GM18508 (cell line): ENCODE measurements around the gene DCX.

Experiments used
- ATAC-seq: cut with Tn5 transposase; IDR thresholded peaks from one replicate; pipeline ENCODE4 v1.9.1; 2021; ENCODE audit warnings: moderate number of reproducible peaks; ENCODE audit not compliant: insufficient read depth, unreplicated experiment

Gene DCX

DNA sequence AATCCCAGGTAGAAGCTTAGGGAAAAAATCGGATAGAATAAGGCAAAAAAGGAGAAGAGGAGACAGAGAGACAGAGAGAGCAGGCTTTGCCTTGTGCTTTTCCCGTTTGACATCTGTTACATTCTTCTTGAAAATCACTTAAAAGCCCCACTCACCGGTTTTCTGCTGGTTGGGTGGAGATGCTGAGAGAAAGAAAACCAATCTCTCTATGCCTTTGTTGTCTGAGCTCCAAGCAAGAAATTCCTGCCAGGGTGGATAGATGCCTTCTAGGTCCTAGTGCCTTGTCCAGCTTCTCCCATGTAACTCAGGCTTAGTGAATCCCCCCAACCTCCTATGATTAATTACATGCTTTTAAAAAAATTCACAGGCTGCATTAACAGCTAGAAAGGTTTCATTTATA, at the start of gene DCX:
DCX (minus strand) TSS at position 210 of the 400 bp plus-strand sequence. CDS start 1,794 bp downstream, outside the sequence.
- no peak for ATAC-seq

- ATAC-seq: no peak
These were observed 48.6 kb upstream of the DCX start for GRCh38 chrX:111460607-111461006.

- ATAC-seq: no peak
These were observed 35.3 kb upstream of the DCX start for GRCh38 chrX:111447298-111447697.

DNA sequence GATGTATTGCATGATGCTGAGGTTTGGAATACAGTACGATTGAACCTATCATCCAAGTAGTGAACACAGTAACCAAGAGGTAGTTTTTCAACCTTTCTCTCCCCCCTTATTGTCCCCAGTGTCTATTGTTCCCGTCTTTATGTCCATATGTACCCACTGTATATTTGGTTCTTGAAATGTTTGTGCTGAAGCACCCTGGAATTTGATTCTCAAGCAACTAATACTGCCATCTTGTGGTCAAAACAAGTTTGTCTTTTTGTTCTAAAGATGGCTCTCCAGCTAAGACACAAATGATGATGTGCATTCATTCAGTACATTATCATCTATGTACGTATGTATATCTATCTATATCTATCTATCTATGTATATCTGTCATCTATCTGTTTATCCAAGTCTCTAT, 33.5 kb upstream of the DCX start:
- ATAC-seq: peak; percentile 44

DNA sequence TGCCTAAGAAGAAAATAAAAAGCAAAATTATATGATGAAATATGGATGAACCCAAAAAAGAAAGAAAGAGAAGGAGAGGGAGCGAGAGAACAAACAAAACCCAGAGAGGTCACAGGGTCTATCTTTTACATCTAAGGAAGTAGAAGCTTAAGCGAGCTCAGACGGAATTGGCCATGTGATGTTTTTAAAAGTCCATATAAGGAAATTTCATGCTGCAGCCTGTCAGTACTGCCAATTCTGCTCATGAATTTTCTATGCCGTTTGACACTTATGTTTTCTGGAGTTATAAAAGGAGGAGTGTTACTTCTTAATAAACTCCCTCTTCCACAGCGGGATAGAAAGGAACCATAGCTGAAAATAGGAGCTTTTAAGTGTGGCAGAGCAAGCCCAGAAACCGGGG, 32.9 kb upstream of the DCX start:
- ATAC-seq: no peak

DNA sequence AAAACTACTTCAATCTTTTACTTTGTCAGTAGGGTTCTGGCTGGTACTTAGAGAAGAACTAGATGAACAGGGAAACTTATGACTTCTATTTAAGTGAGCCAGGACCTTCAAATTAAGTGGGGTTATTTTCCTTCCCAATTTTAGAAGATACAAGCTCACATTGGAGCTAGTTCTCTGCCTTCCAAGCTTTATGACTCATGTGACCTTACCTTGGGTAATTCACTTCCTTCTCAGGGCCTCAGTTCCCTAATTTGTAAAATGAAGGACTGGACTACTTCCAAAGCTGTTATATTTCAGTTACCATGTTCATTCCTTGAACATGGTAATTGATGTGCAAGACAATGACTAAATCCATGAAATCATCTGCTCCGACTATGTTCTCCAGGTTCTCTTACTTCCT, 32.0 kb upstream of the DCX start:
- no peak for ATAC-seq

GRCh38 chrX:111442791-111443190, 30.8 kb upstream of the DCX start:
- no peak for ATAC-seq

DNA sequence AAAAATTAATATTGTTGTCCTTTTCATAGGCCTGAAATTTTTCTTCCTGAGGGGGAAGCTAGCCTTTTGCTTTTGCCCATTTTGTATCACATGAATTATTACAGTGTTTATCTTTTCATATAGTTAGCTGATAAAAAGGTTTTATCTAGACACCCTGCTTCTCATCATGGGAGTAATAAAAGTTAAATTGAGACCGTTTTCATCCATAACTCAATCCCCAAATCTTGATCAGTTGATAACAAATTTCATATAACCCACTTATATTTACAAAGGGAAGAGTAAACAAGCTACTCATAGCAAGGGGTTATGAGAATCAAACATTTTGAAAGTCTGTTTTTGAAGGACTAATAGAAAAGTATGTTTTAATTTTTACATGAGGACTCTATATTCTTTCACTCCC, 23.5 kb upstream of the DCX start:
- no peak for ATAC-seq

- no peak for ATAC-seq
These were observed 19.0 kb upstream of the DCX start for GRCh38 chrX:111431001-111431400.

DNA sequence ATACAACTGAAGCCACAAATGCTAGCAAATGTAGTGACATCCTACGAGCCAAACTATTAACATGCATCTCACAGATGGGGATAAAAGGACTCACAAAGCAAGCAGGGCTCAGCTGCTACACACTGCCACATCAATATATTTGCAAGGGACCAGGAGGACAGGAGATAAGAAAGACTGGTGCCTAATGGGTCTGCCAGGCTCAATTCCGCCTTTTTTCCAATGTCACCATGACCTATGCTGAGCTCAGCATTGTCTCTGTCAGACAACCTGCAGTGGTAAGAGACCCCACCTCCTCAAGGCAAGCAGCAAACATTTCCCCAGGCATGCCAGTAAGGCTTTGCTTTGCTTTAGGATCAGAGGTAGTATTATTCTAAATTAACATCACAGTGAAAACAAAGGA, 435 bp downstream of the DCX start:
- ATAC-seq: no peak

DNA sequence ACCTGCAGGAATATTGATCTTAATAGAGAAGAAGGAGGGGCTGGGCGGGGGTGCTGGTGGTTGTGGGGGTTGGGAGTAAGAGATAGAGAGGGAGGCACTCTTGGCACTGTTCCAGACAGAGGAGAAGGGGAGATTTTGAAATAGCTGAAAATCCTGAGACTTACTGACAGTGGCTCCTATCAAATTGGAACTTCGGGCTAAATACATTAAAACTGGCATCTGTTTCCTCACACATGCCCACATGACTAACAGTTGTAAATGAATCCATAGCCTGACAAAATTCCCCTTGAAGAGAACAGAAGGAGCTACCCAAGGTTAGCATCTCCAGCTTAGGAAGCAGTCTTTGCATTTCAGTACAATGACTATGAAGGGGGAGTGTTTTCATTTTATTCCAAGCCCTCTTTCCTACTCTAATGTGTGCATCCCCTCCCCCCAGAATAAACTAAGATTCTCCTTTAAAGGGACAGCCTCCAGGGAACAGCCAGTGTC, 1.4 kb downstream of the DCX start:
- ATAC-seq: no peak

DNA sequence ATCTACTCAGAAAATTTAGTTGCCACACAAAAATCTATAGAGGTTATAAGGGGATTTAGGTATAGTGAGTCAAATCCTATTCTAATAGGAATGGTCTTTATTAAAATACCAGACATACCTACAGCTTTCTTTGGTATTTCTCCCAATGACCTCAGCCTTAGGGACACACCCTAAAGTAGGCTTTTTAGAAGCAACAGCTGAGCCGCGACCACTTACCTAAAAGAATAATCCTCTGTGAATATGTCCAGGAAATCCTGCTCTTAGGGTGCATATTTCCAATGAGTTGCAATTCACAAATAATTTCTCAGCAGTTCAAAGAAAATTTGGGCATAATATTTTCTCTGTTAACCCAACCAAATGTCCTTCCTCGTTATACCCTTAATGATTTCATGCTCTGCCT, 2.7 kb downstream of the DCX start:
- ATAC-seq: no peak

DNA sequence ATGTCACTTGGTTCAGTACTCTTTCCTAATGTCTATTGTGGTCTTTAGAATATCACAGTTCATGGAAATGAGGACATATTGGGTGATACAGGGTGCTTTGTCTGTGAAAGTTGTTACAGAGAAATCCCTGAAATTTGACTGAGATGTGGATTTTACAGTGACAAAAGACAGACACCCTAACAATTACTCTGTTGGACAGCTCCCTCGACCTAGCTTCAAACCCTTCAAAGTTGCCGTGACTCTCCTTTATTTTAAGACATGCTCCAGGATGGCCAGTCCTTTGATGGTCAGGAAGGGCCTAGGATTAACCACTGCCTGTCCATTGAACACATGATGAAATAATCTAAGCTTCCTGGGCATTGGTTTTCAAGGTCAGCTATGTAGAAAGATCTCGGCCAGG, 4.0 kb downstream of the DCX start:
- ATAC-seq: no peak

DNA sequence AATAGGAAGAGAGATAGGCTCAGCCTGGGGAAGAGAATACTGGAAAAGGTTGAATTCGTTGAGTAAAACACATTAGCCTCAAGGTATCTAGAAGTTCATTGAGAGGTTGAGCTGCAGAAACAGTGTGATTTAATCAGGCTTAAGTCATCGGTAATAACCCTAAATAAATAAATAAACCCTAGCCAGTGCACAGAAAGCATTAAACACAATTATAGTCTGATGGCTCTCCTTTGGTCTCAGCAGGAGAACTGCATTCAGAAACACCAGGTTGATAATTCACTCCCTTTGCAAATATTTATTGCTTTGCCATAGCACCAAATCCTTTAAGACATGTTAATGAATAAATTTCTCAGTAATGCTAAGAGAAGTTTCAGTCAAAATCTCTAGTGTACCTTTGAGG, 9.6 kb downstream of the DCX start:
- ATAC-seq: no peak

DNA sequence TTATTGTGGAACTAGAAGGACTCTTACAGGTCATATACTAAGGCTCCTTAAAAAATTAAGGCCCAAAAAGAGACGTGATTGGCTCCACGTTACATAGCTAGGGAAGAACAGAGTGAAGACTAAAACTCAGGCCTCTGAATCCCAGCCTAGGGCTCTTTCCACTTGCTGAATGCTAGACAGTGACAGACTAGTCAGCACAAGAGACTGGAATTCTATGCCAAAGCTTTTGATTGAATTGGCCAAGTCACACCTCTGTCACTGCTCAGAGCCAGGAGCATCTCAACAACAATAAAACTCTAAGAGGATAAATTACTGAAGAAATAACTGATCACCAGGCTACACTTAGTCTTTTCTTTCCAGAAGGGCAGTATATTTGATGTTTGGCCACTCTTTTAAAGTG, 16.8 kb downstream of the DCX start:
- ATAC-seq: no peak

GRCh38 chrX:111394569-111394968, 17.4 kb downstream of the DCX start:
- ATAC-seq: no peak

GRCh38 chrX:111387470-111388070, 24.4 kb downstream of the DCX start:
- no peak for ATAC-seq

DNA sequence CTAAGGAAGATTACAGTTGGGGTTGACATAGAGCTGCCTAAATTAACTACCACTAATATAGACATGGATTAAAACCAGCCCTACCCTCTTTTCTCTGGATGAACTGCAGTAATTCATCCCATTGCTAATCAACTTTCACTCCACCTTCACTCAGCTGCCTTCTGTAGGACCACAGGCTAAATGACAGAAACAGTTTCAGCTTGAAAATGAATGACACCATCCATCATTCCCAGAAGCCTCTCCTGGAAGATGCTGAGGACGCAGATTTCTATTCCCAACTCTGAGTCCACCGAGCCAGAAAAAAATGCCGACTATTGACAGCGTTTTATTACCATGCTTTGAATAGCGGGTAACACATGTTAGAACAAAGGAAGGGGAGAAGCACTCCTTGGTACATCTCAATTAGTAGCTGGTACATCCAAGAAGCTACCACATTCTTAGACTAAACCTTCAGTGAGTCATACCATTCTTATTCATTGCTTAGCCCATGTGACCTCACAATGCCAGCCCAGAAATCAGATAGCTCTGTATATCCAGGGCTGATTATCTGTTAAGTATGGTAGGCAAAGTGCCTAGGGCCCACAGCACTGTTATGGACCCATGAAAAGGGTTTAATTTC, 25.3 kb downstream of the DCX start:
- ATAC-seq: no peak

GRCh38 chrX:111386077-111386476, 25.9 kb downstream of the DCX start:
- no peak for ATAC-seq

- ATAC-seq: no peak
These were observed 29.7 kb downstream of the DCX start for GRCh38 chrX:111382277-111382676.

DNA sequence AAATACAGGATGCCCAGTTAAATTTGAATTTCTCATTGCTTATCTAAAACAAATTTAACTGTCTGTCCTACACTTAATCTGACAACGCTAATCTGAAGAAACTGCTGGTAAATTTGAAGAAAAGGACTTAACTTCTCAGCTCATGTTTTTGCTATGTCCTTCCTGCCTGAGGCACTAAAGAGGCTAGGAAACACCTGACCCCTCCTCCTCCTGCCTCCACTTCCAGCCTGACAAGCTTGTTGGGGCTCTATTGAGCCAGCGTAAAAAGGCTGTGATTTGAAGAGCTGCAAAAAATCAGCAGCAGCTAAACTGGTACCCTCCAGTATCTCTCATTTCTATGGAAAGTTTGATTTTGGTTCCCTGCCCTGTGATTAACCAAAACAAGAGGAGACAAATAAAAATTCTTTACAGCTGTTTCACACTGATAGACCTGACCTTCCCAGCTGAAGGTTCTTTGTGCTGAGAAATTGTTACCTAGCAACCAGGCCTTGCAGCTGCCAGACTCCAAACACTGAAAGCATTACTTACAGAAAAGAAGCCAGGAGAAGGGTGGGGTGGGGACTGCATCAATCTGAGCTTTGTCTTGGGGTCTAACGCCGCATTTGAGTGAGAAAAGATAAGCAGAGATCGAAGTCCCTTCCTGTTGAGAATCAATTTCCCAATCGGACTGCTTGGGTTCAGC, 35.0 kb downstream of the DCX start:
- no peak for ATAC-seq

- ATAC-seq: no peak
These were observed 35.5 kb downstream of the DCX start for GRCh38 chrX:111376486-111376885.
